GM10248 (cell line): Measurements from ENCODE around the gene TPK1.

Experiments used
- CTCF ChIA-PET: fragments of 300-600 bp; sonication (Branson Sonifier 250); formaldehyde crosslinking; extraction: SDS; loops from one replicate; lab custom pipeline; 2021; ENCODE audit warnings: antibody characterized with exemption; lab: Yijun Ruan, JAX
- POLR2A ChIA-PET: fragments of 350-650 bp; sonication (Branson Sonifier 250); formaldehyde crosslinking; extraction: SDS; loops from one replicate; lab custom pipeline; 2020; ENCODE audit warnings: antibody characterized with exemption; lab: Yijun Ruan, JAX
- DNase-seq: peaks from one replicate; pipeline ENCODE4 v3.0.0; 2012; ENCODE audit errors: extremely low spot score
- TF ChIP-seq, protein P1 (sequence below): IDR thresholded peaks from 2 replicates; pipeline ENCODE4 v1.5.1; 2012; ENCODE audit warnings: mild to moderate bottlenecking, low read depth; ENCODE audit errors: extremely low read depth, missing control alignments, control extremely low read depth

TPK1 gene

DNA sequence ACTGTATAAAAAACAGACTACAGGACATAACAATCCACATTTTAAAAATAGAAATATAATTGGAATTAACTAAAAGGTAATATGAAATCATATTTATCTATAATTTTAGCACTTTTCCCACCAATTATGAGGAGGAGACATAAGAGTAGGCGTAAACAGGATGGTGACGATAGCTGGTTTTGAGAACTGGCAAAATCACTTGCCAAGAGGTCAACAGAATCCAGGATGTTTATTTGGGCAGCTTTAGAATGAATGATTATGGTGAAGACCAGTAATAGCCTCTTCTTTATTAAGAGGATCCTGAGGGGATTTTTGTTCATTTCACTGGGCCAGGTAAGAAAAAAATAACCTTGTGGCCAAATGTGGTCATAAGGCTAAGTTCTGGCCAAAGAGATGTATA, 67.2 kb downstream of the TPK1 start:
- ChIA-PET CTCF (interaction anchor here (0.7 to 1.4 kb wide), 4 partner anchors 8 to 66 kb away, joined by 3 read pairs; no protein-coding TSS in a partner anchor), POLR2A (no interaction called here)
- TF ChIP-seq, protein P1, sequence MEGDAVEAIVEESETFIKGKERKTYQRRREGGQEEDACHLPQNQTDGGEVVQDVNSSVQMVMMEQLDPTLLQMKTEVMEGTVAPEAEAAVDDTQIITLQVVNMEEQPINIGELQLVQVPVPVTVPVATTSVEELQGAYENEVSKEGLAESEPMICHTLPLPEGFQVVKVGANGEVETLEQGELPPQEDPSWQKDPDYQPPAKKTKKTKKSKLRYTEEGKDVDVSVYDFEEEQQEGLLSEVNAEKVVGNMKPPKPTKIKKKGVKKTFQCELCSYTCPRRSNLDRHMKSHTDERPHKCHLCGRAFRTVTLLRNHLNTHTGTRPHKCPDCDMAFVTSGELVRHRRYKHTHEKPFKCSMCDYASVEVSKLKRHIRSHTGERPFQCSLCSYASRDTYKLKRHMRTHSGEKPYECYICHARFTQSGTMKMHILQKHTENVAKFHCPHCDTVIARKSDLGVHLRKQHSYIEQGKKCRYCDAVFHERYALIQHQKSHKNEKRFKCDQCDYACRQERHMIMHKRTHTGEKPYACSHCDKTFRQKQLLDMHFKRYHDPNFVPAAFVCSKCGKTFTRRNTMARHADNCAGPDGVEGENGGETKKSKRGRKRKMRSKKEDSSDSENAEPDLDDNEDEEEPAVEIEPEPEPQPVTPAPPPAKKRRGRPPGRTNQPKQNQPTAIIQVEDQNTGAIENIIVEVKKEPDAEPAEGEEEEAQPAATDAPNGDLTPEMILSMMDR = no peak
- DNase-seq = no peak

DNA sequence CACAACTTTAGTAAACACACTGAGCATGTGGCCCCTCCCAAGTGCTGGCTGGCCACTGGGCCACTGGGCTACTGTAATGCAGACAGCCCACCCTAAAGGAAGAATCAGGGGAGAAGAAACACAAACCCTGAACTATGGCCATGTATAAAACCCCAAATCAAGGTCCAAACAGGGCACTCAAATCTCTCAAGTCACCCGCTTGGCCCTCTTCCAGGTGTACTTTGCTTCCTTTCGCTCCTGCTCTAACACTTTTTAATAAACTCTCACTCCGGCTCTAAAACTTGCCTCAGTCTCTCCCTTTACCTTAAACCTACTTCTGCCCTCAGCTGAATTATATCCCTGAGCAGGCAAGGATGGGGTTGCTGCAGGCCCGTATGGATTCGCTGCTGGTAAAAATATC, 72.6 kb downstream of the TPK1 start:
- no peak for DNase-seq
- ChIA-PET CTCF (interaction anchor here (1.0 to 1.3 kb wide), 3 partner anchors 10 to 25 kb away, joined by 3 to 4 read pairs (median 3); no protein-coding TSS in a partner anchor), POLR2A (no interaction called here)
- TF ChIP-seq, protein P1 = no peak

DNA sequence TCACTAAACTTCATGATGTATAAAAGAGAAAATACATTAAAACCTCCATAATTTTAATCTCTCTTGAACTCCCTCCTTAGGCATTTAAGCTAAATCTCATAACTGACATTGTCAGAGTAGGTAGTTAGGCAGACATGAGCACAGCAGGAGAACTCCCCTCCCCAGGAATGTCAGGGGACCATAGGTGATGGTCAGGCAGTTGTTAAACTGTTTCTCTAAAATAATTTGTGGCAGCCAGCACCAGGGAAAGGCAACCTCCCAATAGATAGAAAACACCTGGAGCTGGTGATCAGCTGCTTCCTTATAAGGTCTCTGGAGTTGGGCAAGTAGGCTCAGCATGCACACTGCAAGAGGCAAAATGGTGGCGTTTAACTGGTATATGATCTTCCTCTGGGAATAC, 73.0 kb downstream of the TPK1 start:
- CTCF ChIA-PET = interaction anchor here (1.0 kb wide), 1 partner anchor 11 kb away, joined by 3 read pairs; no protein-coding TSS in a partner anchor
- TF ChIP-seq, protein P1 = no peak
- DNase-seq = no peak
- POLR2A ChIA-PET = no interaction called here

DNA sequence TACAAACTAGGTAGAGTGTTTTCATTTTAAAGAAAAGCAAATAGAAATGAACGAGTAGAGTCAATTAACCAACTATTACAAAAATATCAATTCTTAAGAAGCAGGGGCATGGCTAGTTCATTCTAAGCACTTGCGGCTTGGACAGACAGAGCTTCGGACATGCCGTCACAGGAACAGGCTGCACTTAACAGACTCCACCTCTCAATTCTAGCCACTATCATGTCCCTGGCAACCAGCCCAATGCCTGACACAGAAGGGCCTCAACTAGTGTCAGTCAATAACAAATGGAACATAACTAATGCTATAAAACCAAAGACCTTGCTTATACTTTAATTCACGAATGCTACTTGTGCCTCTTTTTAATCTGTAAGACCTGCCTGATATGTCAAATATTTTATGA, 74.4 kb downstream of the TPK1 start:
- CTCF ChIA-PET = no interaction called here
- POLR2A ChIA-PET = no interaction called here
- no peak for DNase-seq
- TF ChIP-seq, protein P1 = no peak

DNA sequence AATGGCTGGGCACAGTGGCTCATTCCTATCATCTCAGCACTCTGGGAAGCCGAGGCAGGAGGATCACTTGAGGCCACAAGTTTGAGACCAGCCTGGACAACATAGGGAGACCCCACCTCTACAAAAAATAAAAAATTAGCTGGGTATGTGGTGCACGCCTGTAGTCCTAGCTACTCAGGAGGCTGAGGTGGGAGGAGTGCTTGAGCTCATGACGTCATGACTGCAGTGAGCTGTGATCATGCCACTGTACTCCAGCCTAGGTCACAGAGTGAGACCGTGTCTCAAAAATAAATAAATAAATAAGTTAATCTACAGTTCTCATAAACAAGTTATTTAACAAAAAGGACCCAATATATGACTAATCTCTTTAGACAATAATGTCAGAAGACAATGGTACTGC, 76.2 kb downstream of the TPK1 start:
- ChIA-PET POLR2A (no interaction called here), CTCF (interaction anchor here (1.1 to 1.6 kb wide), 3 partner anchors 9 to 26 kb away, joined by 3 to 7 read pairs (median 3); no protein-coding TSS in a partner anchor)
- no peak for DNase-seq
- TF ChIP-seq, protein P1 = no peak

DNA sequence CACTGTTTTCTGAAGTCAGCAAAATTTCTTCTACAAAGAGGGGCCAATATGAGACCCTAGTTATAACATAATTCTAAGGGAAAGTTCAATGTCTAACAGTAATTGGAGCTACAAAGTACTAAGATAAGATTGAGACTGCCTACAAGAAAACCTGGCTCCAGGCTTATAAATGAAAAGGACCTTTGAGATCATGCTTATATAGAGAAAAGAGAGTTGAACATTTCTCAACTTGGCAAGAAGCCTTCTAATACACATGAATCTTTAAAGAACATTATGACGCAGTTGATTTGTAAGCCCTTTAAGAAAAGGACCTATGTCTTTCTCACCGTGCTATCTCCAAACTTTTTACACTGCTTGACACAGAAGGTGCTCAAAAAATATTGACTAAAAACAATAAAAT, 87.9 kb downstream of the TPK1 start:
- CTCF ChIA-PET = interaction anchor here (1.0 kb wide), 1 partner anchor 16 kb away, joined by 4 read pairs; no protein-coding TSS in a partner anchor
- POLR2A ChIA-PET = no interaction called here

More for the DNA sequence above, 87.9 kb downstream of the TPK1 start:
- DNase-seq = no peak
- TF ChIP-seq, protein P1 = no peak
